ENCODE data around the gene SLC35F6. TPM values are rescaled to one million over a fixed set of nuclear protein-coding genes. Genes with fewer than 3 reads are reported as not detected.

The SLC35F6 gene
- total RNA-seq, 2 experiments from 2014 or later: 10.4 to 15.0 TPM

GRCh38 chr2:26764906-26765305 is 822 bp downstream of the SLC35F6 start:
- TF ChIP-seq CTCF (conservative IDR thresholded peaks at IDR 0.05; ENCODE audit: low read length): no peak
- no peak for TF ChIP-seq EZH2phosphoT487 (IDR thresholded peaks at IDR 0.05; ENCODE audit: borderline replicate concordance, low read depth, low read length)
- intact Hi-C loops (cut with micrococcal nuclease; ENCODE audit: unreplicated experiment): loop anchor here (2.0 kb wide), 1 partner anchor 20 kb away; no protein-coding TSS in a partner anchor
- H2AFZ ChIP-seq (ENCODE audit: low read length): peak overlapping the region; percentile 59; the same call in 1 of the 2 replicates
- H4K20me1 ChIP-seq (ENCODE audit: insufficient read depth, low read length): no peaks in the 10 kb centered on the region
- no peak overlapping the region for H3K27ac ChIP-seq (ENCODE audit: low read depth, low read length, poor library complexity, severe bottlenecking)
- H3K4me3 ChIP-seq (ENCODE audit: low read depth, low read length, poor library complexity, severe bottlenecking): peak overlapping the region; percentile 84
- CTCF ChIA-PET (ENCODE audit: unreplicated experiment): no interaction called here
- TSS peak; percentile 51 for BruUV-seq (replicated peaks)
- no peaks in the 10 kb centered on the region for H3K9me2 ChIP-seq (ENCODE audit: insufficient read depth, low read length)
- H3K9me3 ChIP-seq (ENCODE audit: low read length): no peaks in the 10 kb centered on the region
- peaks cover 3% of the 10 kb centered on the region; the same call in 1 of the 2 replicates for H3K79me2 ChIP-seq (ENCODE audit: insufficient read depth, low read depth, low read length)
- POLR2A ChIA-PET: interaction anchor here (0.6 to 1.8 kb wide), 3 partner anchors 9 to 430 kb away, joined by 3 to 6 read pairs (median 4); no protein-coding TSS in a partner anchor
- H3K36me3 ChIP-seq (ENCODE audit: insufficient read depth, low read length): no peaks in the 10 kb centered on the region
- H3K4me2 ChIP-seq (ENCODE audit: low read length): peak overlapping the region; percentile 83
- DNase-seq (ENCODE audit: low spot score): no peak
- peaks cover 11% of the 10 kb centered on the region for H3K4me1 ChIP-seq (ENCODE audit: insufficient read depth, low read length, poor library complexity, severe bottlenecking)

GRCh38 chr2:26765475-26766200 is 1.6 kb downstream of the SLC35F6 start:
- peaks cover 3% of the 10 kb centered on the region; the same call in 1 of the 2 replicates for H3K79me2 ChIP-seq (ENCODE audit: insufficient read depth, low read depth, low read length)

More at GRCh38 chr2:26765475-26766200, 1.6 kb downstream of the SLC35F6 start:
- peaks cover 11% of the 10 kb centered on the region for H3K4me1 ChIP-seq (ENCODE audit: insufficient read depth, low read length, poor library complexity, severe bottlenecking)
- no peaks in the 10 kb centered on the region for H3K36me3 ChIP-seq (ENCODE audit: insufficient read depth, low read length)
- ChIA-PET CTCF (ENCODE audit: unreplicated experiment) (no interaction called here), POLR2A (interaction anchor here (0.6 to 1.8 kb wide), 3 partner anchors 10 to 430 kb away, joined by 3 to 6 read pairs (median 4); no protein-coding TSS in a partner anchor)
- H3K4me3 ChIP-seq (ENCODE audit: low read depth, low read length, poor library complexity, severe bottlenecking): peak overlapping the region; percentile 84
- no peak overlapping the region for H3K27ac ChIP-seq (ENCODE audit: low read depth, low read length, poor library complexity, severe bottlenecking)
- H2AFZ ChIP-seq (ENCODE audit: low read length): no peak overlapping the region
- no peak for DNase-seq (ENCODE audit: low spot score)
- no peaks in the 10 kb centered on the region for H4K20me1 ChIP-seq (ENCODE audit: insufficient read depth, low read length)
- H3K4me2 ChIP-seq (ENCODE audit: low read length): peak overlapping the region; percentile 83
- intact Hi-C loops (cut with micrococcal nuclease; ENCODE audit: unreplicated experiment): loop anchor here (2.0 kb wide), 1 partner anchor 19 kb away; no protein-coding TSS in a partner anchor
- TF ChIP-seq CTCF (conservative IDR thresholded peaks at IDR 0.05; ENCODE audit: low read length) (no peak), EZH2phosphoT487 (IDR thresholded peaks at IDR 0.05; ENCODE audit: borderline replicate concordance, low read depth, low read length) (no peak)
- no peaks in the 10 kb centered on the region for H3K9me2 ChIP-seq (ENCODE audit: insufficient read depth, low read length)
- H3K9me3 ChIP-seq (ENCODE audit: low read length): no peaks in the 10 kb centered on the region
- no TSS peak for BruUV-seq (replicated peaks)
